ENCODE measurements around the gene NR0B2.
"Not testable (repeated sequence)": the region's sequence is repeated elsewhere in the genome, so short reads cannot be mapped to it uniquely, and the experiment has no call there.

Gene NR0B2

DNA sequence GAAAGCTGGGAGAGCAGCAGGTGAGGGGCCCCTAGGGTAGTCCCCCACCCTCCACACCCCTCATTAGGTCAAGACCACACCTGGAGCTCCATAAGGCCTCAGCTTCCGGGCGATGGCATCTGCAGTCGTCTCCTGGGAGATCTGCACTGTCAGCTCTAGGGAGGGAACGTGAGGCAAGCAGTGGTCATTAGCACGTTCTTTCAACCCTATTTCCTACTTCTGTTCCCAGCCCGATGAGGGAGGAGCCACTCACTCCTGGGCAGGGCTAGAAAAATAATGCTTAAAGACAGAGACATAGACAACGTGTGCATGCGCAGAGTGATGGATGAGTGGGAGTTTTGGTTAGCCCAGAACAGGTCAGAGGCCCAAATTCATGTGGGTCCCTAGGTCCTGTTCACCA lies 36.8 kb upstream of the NR0B2 start:
- no peaks in the 10 kb centered on the region for H3K4me1 ChIP-seq (ENCODE audit: control insufficient read depth in 1 of 2, insufficient read depth in 2 of 2, low read length in 2 of 2)
- no peak overlapping the region for H3K27ac ChIP-seq (ENCODE audit: low read length)
- peaks cover 0 to 16% of the 10 kb centered on the region in 2 donors for H3K36me3 ChIP-seq (ENCODE audit: control insufficient read depth in 1 of 2, insufficient read depth in 2 of 2, low read length in 2 of 2)

DNA sequence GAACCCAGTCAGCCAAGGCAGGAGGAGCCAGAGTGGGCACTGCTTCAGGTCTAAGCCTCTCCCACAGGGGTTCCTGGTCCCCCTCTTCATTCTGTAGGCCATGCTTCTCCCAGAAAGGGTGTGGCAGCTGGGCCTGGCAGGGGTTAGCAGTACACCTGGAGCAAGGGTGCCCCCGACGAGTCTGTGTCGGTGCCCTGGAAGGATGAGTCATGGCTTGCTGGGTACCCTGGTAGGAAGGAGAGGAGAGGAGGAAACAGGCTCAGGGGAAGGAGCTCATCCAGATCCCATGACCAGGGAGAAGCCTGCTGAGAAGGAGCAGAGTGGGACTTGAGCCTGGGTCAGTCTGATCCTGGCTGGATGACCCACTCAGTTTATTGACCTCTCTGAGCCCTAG lies 36.1 kb upstream of the NR0B2 start:
- Histone ChIP-seq H3K9me3 (ENCODE audit: control insufficient read depth in 1 of 2, low read length in 2 of 2) (no peaks in the 10 kb centered on the region), H3K27me3 (ENCODE audit: low read depth, low read length) (no peaks in the 10 kb centered on the region), H3K4me1 (ENCODE audit: control insufficient read depth in 1 of 2, insufficient read depth in 2 of 2, low read length in 2 of 2) (no peaks in the 10 kb centered on the region), H3K36me3 (ENCODE audit: control insufficient read depth in 1 of 2, insufficient read depth in 2 of 2, low read length in 2 of 2) (peaks cover 5 to 22% of the 10 kb centered on the region in 2 donors), H3K27ac (ENCODE audit: low read length) (no peak overlapping the region), H3K4me3 (ENCODE audit: low read depth in 1 of 2, low read length in 2 of 2) (no peak overlapping the region)

More for the DNA sequence above, 36.8 kb upstream of the NR0B2 start:
- Histone ChIP-seq H3K9me3 (ENCODE audit: control insufficient read depth in 1 of 2, low read length in 2 of 2) (peaks cover 0 to 4% of the 10 kb centered on the region in 2 donors), H3K4me3 (ENCODE audit: low read depth in 1 of 2, low read length in 2 of 2) (no peak overlapping the region), H3K27me3 (ENCODE audit: low read depth, low read length) (no peaks in the 10 kb centered on the region)

DNA sequence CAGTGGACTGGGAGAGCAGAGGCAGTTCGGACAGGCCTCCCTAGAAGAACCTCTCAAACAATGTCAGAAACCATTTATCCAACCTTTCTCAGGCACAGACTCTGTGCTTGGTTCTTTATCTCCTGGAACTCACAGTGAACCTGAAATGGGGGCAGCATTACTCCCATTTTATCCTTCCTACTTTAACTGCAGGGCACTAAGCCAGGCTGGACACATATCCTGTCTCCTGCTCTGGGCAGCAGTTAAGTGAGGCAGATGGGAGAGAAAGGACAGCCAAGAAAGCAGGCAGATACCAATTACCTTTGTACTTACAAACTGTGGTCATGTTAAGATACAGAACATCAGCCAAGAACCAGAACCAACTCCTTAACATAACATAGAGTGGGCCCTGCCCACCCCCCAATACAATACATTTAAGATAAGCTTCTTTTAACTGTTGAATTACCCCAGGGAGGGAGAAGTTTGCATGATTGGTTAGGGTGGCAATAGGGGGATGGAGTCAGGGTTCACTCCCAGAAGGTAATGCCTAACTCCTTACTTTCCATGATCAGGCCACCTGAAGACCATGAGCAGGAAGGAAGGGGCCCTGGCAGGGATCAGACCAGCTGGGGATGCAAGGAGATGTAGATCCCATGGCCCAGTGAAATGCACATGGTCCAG lies 35.6 kb upstream of the NR0B2 start:
- Histone ChIP-seq H3K36me3 (ENCODE audit: control insufficient read depth in 1 of 2, insufficient read depth in 2 of 2, low read length in 2 of 2) (peaks cover 6 to 27% of the 10 kb centered on the region in 2 donors), H3K27ac (ENCODE audit: low read length) (no peak overlapping the region), H3K27me3 (ENCODE audit: low read depth, low read length) (no peaks in the 10 kb centered on the region), H3K4me1 (ENCODE audit: control insufficient read depth in 1 of 2, insufficient read depth in 2 of 2, low read length in 2 of 2) (no peaks in the 10 kb centered on the region), H3K4me3 (ENCODE audit: low read depth in 1 of 2, low read length in 2 of 2) (no peak overlapping the region), H3K9me3 (ENCODE audit: control insufficient read depth in 1 of 2, low read length in 2 of 2) (no peaks in the 10 kb centered on the region)

DNA sequence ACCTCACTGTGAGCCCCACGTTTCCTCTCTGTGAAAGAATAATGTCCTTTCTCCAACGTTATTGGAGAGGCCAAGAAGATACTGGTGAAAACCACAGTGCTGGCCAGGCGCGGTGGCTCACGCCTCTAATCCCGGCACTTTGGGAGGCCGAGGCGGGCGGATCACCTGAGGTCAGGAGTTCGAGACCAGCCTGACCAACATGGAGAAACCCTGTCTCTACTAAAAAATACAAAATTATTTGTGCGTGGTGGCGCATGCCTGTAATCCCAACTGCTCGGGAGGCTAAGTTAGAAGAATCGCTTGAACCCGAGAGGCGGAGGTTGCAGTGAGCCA lies 34.9 kb upstream of the NR0B2 start:
- not testable (repeated sequence) for H3K4me1 ChIP-seq (ENCODE audit: control insufficient read depth in 1 of 2, insufficient read depth in 2 of 2, low read length in 2 of 2); H3K4me3 ChIP-seq (ENCODE audit: low read depth in 1 of 2, low read length in 2 of 2); H3K9me3 ChIP-seq (ENCODE audit: control insufficient read depth in 1 of 2, low read length in 2 of 2); H3K27ac ChIP-seq (ENCODE audit: low read length); H3K27me3 ChIP-seq (ENCODE audit: low read depth, low read length)
- peaks cover 6 to 33% of the 10 kb centered on the region in 2 donors for H3K36me3 ChIP-seq (ENCODE audit: control insufficient read depth in 1 of 2, insufficient read depth in 2 of 2, low read length in 2 of 2)

DNA sequence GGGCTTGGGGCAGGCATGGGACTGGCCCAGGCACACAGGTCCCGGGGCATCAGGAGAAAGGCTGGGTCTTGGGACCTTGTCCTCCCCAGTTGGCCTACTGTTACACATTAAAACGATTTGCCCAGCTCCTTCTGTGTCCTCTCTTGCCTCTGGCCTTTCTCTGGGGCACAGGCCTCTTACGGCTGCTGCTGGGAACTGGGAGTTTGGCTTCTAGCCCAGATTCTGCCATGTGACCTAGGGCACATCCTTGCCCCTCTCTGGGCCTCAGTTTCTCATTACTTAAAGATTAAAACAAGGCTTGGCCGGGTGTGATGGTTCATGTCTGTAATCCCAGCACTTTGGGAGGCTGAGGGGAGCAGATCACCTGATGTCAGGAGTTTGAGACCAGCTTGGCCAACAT lies 32.5 kb upstream of the NR0B2 start:
- Histone ChIP-seq H3K27me3 (ENCODE audit: low read depth, low read length) (no peaks in the 10 kb centered on the region), H3K9me3 (ENCODE audit: control insufficient read depth in 1 of 2, low read length in 2 of 2) (no peaks in the 10 kb centered on the region), H3K36me3 (ENCODE audit: control insufficient read depth in 1 of 2, insufficient read depth in 2 of 2, low read length in 2 of 2) (peaks cover 29 to 57% of the 10 kb centered on the region in 2 donors), H3K4me3 (ENCODE audit: low read depth in 1 of 2, low read length in 2 of 2) (no peak overlapping the region), H3K4me1 (ENCODE audit: control insufficient read depth in 1 of 2, insufficient read depth in 2 of 2, low read length in 2 of 2) (no peaks in the 10 kb centered on the region), H3K27ac (ENCODE audit: low read length) (no peak overlapping the region)

DNA sequence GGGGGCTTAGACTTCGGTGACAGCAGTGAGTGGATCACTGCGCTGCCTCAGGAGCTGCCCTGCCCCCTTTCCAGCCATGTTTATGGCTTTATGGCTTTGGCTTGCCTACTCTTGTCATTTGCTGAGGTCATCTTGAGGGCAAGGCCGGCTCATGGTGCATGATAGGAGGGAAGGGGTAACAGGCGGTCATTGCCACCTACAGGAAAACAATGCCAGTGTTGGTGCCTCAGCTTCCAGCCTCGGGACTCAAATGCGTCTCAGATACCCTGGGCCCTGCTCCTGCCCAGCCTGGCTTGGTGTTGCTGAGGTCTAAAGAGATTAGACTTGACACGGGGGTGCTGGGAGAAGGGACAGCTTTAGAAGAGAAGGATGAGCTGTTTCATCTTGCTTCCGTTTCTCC lies 32.0 kb upstream of the NR0B2 start:
- peaks cover 30 to 60% of the 10 kb centered on the region in 2 donors for H3K36me3 ChIP-seq (ENCODE audit: control insufficient read depth in 1 of 2, insufficient read depth in 2 of 2, low read length in 2 of 2)
- H3K9me3 ChIP-seq (ENCODE audit: control insufficient read depth in 1 of 2, low read length in 2 of 2), result no peaks in the 10 kb centered on the region
- H3K4me1 ChIP-seq (ENCODE audit: control insufficient read depth in 1 of 2, insufficient read depth in 2 of 2, low read length in 2 of 2), result no peaks in the 10 kb centered on the region
- no peak overlapping the region for H3K27ac ChIP-seq (ENCODE audit: low read length)
- H3K27me3 ChIP-seq (ENCODE audit: low read depth, low read length), result no peaks in the 10 kb centered on the region
- no peak overlapping the region for H3K4me3 ChIP-seq (ENCODE audit: low read depth in 1 of 2, low read length in 2 of 2)

DNA sequence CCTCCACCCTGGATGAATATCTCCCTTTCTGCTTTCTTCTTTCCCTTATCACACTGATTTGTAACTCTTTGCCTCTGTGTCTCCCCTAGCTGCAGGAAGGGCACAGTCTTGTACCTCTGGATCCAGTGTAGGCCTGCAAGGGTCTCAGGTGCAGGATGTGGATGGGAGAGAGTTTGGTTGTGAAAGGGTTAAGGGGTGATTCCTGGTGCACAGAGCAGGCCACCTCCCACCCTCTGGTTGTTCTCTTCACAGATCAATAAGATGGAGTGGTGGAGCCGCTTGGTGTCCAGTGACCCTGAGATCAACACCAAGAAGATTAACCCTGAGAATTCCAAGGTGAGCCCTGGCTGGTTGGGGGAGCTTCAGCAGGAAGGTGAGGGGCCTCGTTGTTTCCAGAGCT lies 31.4 kb upstream of the NR0B2 start:
- Histone ChIP-seq H3K9me3 (ENCODE audit: control insufficient read depth in 1 of 2, low read length in 2 of 2) (no peaks in the 10 kb centered on the region), H3K36me3 (ENCODE audit: control insufficient read depth in 1 of 2, insufficient read depth in 2 of 2, low read length in 2 of 2) (peaks cover 30 to 60% of the 10 kb centered on the region in 2 donors), H3K27me3 (ENCODE audit: low read depth, low read length) (no peaks in the 10 kb centered on the region), H3K4me1 (ENCODE audit: control insufficient read depth in 1 of 2, insufficient read depth in 2 of 2, low read length in 2 of 2) (no peaks in the 10 kb centered on the region), H3K27ac (ENCODE audit: low read length) (no peak overlapping the region), H3K4me3 (ENCODE audit: low read depth in 1 of 2, low read length in 2 of 2) (no peak overlapping the region)

DNA sequence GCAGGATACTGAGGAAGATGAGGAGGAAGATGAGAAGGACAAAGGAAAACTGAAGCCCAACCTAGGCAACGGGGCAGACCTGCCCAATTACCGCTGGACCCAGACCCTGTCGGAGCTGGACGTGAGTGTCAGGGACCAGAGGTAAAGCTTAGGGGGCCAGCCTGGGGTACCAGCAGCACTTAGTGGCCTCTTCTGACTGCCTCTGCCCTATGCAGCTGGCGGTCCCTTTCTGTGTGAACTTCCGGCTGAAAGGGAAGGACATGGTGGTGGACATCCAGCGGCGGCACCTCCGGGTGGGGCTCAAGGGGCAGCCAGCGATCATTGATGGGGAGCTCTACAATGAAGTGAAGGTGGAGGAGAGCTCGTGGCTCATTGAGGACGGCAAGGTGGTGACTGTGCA lies 28.9 kb upstream of the NR0B2 start:
- Histone ChIP-seq H3K4me3 (ENCODE audit: low read depth in 1 of 2, low read length in 2 of 2) (no peak overlapping the region), H3K27ac (ENCODE audit: low read length) (no peak overlapping the region), H3K27me3 (ENCODE audit: low read depth, low read length) (no peaks in the 10 kb centered on the region), H3K36me3 (ENCODE audit: control insufficient read depth in 1 of 2, insufficient read depth in 2 of 2, low read length in 2 of 2) (peaks cover 35 to 61% of the 10 kb centered on the region in 2 donors), H3K9me3 (ENCODE audit: control insufficient read depth in 1 of 2, low read length in 2 of 2) (no peaks in the 10 kb centered on the region), H3K4me1 (ENCODE audit: control insufficient read depth in 1 of 2, insufficient read depth in 2 of 2, low read length in 2 of 2) (no peaks in the 10 kb centered on the region)

DNA sequence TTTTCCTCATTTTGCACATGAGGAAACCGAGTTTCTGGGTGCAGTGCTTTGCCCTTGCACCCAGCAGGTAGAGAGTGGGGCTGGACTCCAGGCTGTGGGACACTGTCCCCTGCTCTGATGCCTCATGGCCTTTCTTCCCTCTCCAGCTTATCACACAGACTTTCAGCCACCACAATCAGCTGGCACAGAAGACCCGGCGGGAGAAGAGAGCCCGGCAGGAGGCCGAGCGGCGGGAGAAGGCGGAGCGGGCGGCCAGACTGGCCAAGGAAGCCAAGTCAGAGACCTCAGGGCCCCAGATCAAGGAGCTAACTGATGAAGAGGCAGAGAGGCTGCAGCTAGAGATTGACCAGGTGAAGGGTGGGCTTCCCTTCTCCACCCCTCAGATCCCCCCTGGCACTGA lies 27.5 kb upstream of the NR0B2 start:
- Histone ChIP-seq H3K36me3 (ENCODE audit: control insufficient read depth in 1 of 2, insufficient read depth in 2 of 2, low read length in 2 of 2) (peaks cover 35 to 62% of the 10 kb centered on the region in 2 donors), H3K4me1 (ENCODE audit: control insufficient read depth in 1 of 2, insufficient read depth in 2 of 2, low read length in 2 of 2) (no peaks in the 10 kb centered on the region), H3K27me3 (ENCODE audit: low read depth, low read length) (no peaks in the 10 kb centered on the region), H3K4me3 (ENCODE audit: low read depth in 1 of 2, low read length in 2 of 2) (no peak overlapping the region), H3K9me3 (ENCODE audit: control insufficient read depth in 1 of 2, low read length in 2 of 2) (no peaks in the 10 kb centered on the region), H3K27ac (ENCODE audit: low read length) (no peak overlapping the region)

DNA sequence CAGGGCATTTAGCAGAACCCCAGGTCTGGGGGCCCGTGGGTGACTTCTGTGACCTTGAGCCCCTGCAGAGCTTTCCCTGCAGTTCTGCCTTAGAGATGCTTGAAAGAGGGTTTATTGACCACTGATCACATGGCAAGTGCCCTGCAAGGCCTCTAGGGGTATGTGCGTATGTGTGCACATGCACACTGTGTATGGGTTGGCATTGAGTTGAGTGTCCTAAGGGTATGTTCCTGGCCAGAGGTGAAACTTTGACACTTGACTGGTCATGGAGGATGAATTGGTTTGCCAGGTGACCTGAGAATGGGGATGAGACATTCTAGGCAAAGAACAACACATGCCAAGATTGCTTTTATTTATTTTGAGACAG lies 24.9 kb upstream of the NR0B2 start:
- Histone ChIP-seq H3K9me3 (ENCODE audit: control insufficient read depth in 1 of 2, low read length in 2 of 2) (no peaks in the 10 kb centered on the region), H3K27me3 (ENCODE audit: low read depth, low read length) (no peaks in the 10 kb centered on the region), H3K4me3 (ENCODE audit: low read depth in 1 of 2, low read length in 2 of 2) (no peak overlapping the region), H3K4me1 (ENCODE audit: control insufficient read depth in 1 of 2, insufficient read depth in 2 of 2, low read length in 2 of 2) (no peaks in the 10 kb centered on the region), H3K27ac (ENCODE audit: low read length) (no peak overlapping the region), H3K36me3 (ENCODE audit: control insufficient read depth in 1 of 2, insufficient read depth in 2 of 2, low read length in 2 of 2) (peaks cover 30 to 52% of the 10 kb centered on the region in 2 donors)

DNA sequence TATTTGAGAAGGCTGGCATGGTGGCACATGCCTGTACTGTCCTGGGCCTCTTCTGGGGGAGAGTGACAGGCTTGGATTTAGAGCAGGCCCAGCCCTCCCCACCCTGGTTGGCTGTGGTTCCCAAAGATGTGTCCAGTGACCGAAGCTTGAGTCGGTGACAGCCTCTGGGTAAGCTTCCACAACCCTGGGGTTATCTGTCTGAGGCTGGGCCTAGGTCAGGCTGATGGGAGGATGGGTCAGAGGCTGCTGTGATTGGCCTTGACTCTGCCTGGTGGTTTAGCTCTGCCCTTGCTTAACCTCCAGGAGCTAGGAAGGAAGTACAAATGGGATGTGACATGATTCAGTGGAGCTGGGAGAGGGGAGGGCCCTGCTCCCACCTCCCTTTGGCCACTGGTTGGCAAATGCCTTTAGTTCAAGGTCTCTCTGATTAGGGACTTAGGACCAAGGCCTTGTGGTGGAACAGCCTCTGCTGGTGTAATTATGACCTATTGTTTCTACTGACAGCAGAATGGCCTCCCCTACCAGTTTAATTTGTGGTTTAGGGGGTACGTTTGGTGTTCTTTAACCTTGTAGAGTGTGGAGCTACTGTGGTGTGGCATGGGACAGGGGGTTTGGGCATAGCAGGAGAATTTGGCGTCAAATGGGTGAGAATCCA lies 24.4 kb upstream of the NR0B2 start:
- Histone ChIP-seq H3K36me3 (ENCODE audit: control insufficient read depth in 1 of 2, insufficient read depth in 2 of 2, low read length in 2 of 2) (peaks cover 25 to 50% of the 10 kb centered on the region in 2 donors), H3K4me3 (ENCODE audit: low read depth in 1 of 2, low read length in 2 of 2) (no peak overlapping the region), H3K4me1 (ENCODE audit: control insufficient read depth in 1 of 2, insufficient read depth in 2 of 2, low read length in 2 of 2) (no peaks in the 10 kb centered on the region), H3K9me3 (ENCODE audit: control insufficient read depth in 1 of 2, low read length in 2 of 2) (no peaks in the 10 kb centered on the region), H3K27ac (ENCODE audit: low read length) (no peak overlapping the region), H3K27me3 (ENCODE audit: low read depth, low read length) (no peaks in the 10 kb centered on the region)

DNA sequence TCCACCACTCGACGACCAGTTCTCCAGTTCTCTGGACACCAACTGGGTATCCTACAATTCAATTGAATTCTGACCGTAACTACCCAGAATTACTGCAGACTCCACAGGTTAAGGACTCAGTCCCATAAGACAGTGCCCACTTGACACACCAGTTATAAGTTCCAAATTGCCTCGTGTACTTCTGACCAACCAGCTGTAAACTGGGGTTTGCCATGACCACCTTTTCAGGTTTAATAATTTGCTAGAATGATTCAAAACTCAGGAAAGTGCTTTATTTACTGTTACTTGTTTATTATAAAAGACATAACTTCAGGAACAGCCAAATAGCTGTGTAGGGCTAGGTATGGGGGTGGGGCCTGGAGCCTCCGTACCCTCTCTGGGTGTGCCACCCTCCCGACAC lies 23.0 kb upstream of the NR0B2 start:
- Histone ChIP-seq H3K4me3 (ENCODE audit: low read depth in 1 of 2, low read length in 2 of 2) (no peak overlapping the region), H3K36me3 (ENCODE audit: control insufficient read depth in 1 of 2, insufficient read depth in 2 of 2, low read length in 2 of 2) (peaks cover 14 to 37% of the 10 kb centered on the region in 2 donors), H3K27ac (ENCODE audit: low read length) (no peak overlapping the region), H3K4me1 (ENCODE audit: control insufficient read depth in 1 of 2, insufficient read depth in 2 of 2, low read length in 2 of 2) (no peaks in the 10 kb centered on the region), H3K27me3 (ENCODE audit: low read depth, low read length) (no peaks in the 10 kb centered on the region), H3K9me3 (ENCODE audit: control insufficient read depth in 1 of 2, low read length in 2 of 2) (no peaks in the 10 kb centered on the region)

Measured in muscle layer of duodenum (tissue), 2 donors.